Left renal cortex interstitium (tissue), 4 donors: ENCODE data around the gene SPCS1. TPM values are rescaled to one million over a fixed set of nuclear protein-coding genes. Genes with fewer than 3 reads are reported as not detected.
"Not testable (repeated sequence)": the region's sequence is repeated elsewhere in the genome, so short reads cannot be mapped to it uniquely, and the experiment has no call there.

Experiments
- DNase-seq, 4 donors: peaks; one replicate each; pipeline ENCODE4 v3.0.0-alpha.2; 2013; ENCODE audit warnings: low read depth in 4 of 4, low spot score in 2 of 4, missing footprints in 1 of 4
- polyA plus RNA-seq, 4 donors: library from polyadenylated mRNA; unstranded; fragments of 120-200 nt; gene quantifications; one replicate each; pipeline ENCODE4 v1.2.1, GENCODE V29; 2013; ENCODE audit not compliant: insufficient read length in 4 of 4

The SPCS1 gene
- polyA plus RNA-seq: 100 to 1,000 TPM; 146 to 173 (median 162) TPM

DNA sequence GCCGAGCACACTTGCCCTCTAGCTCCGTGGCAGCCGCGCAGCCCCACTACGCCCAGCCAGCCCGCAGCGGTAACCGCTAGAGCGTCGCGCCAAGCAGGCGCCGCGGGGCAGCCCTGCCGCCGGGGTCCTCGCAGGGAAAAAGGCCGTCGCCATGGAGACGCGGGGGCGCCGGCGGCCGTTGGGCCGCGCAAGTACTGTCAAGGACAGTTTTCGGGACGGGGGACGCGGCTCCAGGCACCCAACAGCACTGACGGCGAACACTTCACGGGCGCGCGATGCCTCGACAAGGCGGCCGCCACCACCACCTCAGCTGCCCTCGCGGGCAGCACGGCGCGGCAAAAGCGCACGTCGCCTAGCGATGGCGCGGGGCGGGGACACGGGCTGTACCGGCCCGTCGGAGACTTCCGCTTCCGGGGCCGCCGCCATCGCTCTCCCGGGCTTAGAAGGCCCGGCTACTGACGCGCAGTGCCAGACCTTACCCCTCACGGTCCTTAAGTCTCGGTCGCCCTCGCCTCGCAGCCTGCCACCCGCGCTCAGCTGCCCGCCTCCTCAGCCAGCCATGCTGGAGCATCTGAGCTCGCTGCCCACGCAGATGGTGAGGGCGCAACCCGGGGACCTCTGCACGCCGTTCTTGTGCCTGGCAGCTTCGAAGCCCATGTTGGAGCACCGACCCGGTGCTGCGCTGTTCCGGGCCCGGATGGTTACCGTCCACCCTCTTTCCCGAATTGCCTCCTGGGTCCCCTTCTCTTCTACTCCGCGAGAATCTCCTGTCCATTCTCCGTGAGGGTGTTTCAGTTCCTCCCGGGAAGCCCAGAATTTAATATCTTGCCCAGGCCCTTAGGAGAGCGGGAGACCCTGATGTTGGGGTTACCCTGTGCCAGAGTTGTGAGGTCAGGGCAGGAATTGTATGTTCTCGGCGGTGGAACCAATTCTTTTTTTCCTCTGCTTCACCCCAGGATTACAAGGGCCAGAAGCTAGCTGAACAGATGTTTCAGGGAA, at the start of gene SPCS1, which contains the start of gene GLT8D1:
Gene SPCS1, plus strand, starts transcription at position 419 of the 999 bp plus-strand sequence. Its CDS starts 141 bp downstream, at position 560.
Gene GLT8D1, minus strand, starts transcription at position 104 of the 999 bp plus-strand sequence. CDS start 5,331 bp downstream, outside the sequence.
- DNase-seq: peak in 3 of 4 donors; percentile 79 to 93 (median 88)

DNA sequence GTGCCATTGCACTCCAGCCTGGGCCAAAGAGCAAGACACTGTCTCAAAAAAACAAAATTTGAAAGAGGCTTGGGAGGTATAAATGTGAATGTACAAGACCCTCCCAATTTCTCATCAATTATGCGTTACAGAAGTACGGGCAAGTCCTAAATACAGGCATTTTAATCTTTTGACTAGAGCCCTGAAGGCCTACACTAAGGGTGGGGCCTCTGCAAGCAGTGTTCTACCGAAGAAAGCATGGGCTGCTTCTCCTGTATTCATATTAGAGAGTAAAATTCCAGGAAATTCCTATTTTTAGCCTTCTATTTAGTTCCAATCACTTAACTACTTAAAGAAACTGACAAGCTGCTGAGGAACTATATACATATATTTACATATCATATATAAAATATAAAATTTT, 45.9 kb upstream of the SPCS1 start:
- DNase-seq: no peak

DNA sequence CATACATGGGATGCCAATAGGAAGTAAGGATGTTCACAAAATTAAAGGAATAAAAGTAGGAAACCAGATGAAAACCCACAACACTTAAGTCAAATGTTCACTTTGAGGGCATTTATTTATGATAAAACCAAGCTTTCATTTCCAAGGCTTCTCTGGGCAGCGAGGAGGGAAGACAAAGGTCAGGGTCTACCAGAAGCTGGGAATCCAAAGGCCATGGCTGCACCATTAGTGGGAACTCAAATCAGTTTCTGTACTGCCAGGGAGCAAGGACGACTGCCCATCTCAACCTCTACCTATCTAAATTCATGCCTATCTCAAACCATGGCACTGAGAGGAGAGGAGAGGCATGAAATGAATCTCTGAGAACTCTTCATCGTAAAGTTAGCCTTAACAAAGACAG, 42.8 kb upstream of the SPCS1 start:
- DNase-seq: no peak

- no peak for DNase-seq
Measured at GRCh38 chr3:52670621-52671521, 35.0 kb upstream of the SPCS1 start.

GRCh38 chr3:52671676-52672075, 34.2 kb upstream of the SPCS1 start:
- no peak for DNase-seq

DNA sequence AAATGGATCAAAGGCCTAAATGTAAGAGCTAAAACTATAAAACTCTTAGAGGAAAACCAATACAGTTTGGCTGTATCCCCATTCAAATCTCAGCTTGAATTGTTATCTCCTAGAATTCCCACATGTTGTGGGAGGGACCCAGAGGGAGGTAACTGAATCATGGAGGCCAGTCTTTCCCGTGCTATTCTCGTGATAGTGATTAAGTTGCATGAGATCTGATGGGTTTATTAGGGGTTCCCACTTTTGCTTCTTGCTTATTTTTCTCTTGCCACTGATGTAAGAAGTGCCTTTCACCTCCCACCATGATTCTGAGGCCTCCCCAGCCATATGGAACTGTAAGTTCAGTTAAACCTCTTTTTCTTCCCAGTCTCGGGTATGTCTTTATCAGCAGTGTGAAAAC, 29.7 kb upstream of the SPCS1 start:
- DNase-seq: not testable (repeated sequence)

GRCh38 chr3:52678265-52679198, 27.4 kb upstream of the SPCS1 start:
- DNase-seq: no peak

DNA sequence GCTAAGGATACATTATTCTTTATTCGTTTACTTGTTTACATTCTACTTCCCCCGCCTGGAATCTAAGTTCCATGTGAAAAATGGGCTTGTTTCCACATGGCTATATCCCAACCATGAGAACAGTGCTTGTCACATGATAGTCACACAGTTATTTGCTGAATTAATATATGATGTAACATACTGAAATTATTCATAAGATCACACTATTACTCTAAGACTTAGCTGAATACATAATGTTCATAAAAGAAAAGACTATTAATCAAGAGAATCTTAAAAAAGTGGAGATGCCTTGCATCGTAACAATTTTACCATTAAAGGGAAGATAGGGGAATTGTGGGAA, 26.7 kb upstream of the SPCS1 start:
- DNase-seq: no peak

- DNase-seq: no peak
Measured at GRCh38 chr3:52679811-52680210, 26.1 kb upstream of the SPCS1 start.

- no peak for DNase-seq
Measured at GRCh38 chr3:52681596-52681995, 24.3 kb upstream of the SPCS1 start.

DNA sequence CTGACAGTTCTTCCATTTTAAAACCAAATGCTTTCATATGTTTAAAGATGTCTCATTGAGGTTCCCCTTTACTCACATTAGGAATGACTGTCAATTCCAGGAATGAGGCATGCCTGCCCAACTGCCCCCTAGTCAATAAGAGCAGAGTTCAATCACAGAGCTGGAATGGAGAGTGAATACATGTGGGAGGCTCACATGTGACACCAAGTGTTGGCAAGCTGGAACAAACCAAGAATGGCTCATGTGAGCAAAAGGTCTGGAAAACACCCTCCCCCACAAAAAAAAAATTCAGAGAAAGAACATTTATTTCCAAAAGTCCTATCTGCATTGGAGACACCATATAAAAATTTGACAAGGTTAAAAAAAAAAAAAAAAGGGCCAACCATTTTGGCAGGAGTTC, 23.9 kb upstream of the SPCS1 start:
- DNase-seq: no peak

DNA sequence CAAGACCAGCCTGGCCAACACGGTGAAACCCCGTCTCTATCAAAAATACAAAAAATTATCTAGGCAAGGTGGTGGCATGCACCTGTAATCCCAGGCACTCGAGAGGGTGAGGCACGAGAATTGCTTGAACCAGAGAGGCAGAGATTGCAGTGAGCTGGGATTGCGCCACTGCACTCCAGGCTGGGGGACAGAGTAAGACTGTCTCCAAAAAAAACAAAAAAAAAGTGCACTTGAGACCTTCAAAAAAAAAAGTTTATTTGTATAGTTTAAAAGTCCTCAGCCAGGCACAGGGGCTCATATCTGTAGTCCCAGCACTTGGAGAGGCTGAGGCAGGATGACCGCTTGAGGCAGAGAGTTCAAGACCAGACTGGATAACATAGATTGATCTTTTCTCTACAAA, 22.3 kb upstream of the SPCS1 start:
- DNase-seq: no peak

DNA sequence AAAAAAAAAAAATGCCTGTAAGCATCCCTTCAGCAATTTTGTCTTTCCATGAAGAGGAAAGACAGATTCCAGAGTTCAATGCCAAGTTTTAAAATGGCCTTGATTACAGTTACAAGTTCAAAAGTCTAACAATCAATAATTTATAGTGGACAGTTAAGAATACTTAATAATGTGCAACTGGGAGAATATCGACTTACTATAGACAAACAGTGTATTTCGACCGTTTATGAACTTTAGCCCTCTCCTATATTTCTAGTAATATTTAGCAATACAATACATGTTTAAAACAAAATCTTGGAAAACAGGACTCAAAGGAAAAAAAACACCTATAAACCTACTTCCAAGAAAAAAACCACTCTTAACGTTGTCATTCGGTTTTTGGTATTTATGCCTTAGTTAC, 21.7 kb upstream of the SPCS1 start:
- DNase-seq: no peak

DNA sequence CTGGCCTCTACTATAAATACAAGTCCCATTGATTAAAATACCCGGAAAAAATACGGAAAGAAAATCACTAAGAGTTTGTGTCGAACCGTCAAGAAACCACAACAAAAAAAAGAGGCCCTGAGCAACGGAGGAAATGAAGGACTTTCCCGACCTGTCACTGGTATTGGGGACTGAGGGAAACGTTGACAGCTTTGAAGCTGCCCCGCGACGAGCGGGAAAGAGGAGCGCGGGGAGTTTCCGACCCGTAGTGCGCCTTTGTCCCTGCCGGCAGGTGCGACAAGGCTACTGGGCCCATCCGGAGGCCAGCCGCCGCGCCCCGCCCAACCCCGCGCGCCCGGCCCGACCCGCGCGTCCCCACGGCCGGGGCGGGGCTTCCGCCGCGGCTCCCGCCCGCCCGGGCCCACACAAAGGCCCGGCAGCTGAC, 20.6 kb upstream of the SPCS1 start:
- DNase-seq: peak in 2 of 4 donors; percentile 26 to 41

- peak; percentile 81 to 90 (median 85) for DNase-seq
Measured at GRCh38 chr3:52685709-52686691, 19.9 kb upstream of the SPCS1 start, which contains the start of the genes GNL3 and PBRM1. Gene GNL3, plus strand, starts transcription at chr3:52686032. Its CDS starts 61 bp downstream, at chr3:52686093. Gene PBRM1, minus strand, starts transcription at chr3:52685913.

DNA sequence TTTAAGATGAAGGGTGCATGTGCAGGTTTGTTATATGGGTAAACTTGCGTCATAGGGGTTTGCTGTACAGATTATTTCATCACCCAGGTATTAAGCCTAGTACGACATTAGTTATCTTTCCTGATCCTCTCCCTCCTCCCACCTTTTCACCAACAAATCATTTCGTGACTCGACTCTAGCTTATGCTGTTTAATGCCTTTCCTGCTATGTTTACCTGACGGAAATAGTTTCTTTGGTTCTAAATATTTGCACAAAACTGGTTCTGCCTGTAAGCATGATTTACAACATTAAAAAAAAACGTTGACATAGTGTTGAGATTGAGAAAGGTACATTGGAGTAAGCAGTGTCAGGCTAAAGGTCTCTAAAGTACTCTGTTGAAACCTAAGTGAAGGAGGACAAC, 17.6 kb upstream of the SPCS1 start:
- DNase-seq: no peak

- no peak for DNase-seq
Measured at GRCh38 chr3:52689151-52689550, 16.8 kb upstream of the SPCS1 start.

- DNase-seq: no peak
Measured at GRCh38 chr3:52690560-52690959, 15.3 kb upstream of the SPCS1 start.

GRCh38 chr3:52693071-52693470, 12.8 kb upstream of the SPCS1 start:
- DNase-seq: no peak
